Natural killer cell (primary cell): Measurements from ENCODE around the gene POC1B. TPM values are rescaled to one million over a fixed set of nuclear protein-coding genes. Genes with fewer than 3 reads are reported as not detected.

Source experiments
- ATAC-seq, 3 donors: fragments of 150-1000 bp in 2 of 3; fragments of 200-7000 bp in 1 of 3; cut with Tn5 transposase; 1 replicate in 1 of 3; 2 replicates in 2 of 3; pipeline ENCODE4 v1.10.0; 2021; ENCODE audit warnings: mild to moderate bottlenecking in 2 of 3, moderate library complexity in 2 of 3
- DNase-seq, 2 donors: peaks; one replicate each; pipeline versions ENCODE4 v3.0.0 to v3.0.0-alpha.2; 2013 to 2021; ENCODE audit warnings: mixed read lengths in 1 of 2
- H3K27ac ChIP-seq: one replicate; pipeline ENCODE4 v1.5.1; 2013; ENCODE audit warnings: mild to moderate bottlenecking, low read length
- H3K27me3 ChIP-seq: one replicate; pipeline ENCODE4 v1.6.1; 2013; ENCODE audit warnings: low read length; ENCODE audit not compliant: control insufficient read depth, insufficient read depth
- H3K36me3 ChIP-seq: one replicate; pipeline ENCODE4 v1.6.1; 2013; ENCODE audit warnings: low read length; ENCODE audit not compliant: control insufficient read depth, insufficient read depth
- H3K4me1 ChIP-seq: one replicate; pipeline ENCODE4 v1.6.1; 2013; ENCODE audit warnings: low read length; ENCODE audit not compliant: control insufficient read depth, insufficient read depth
- H3K4me3 ChIP-seq: one replicate; pipeline ENCODE4 v1.5.1; 2013; ENCODE audit warnings: low read length
- H3K9me3 ChIP-seq: one replicate; pipeline ENCODE4 v1.6.1; 2013; ENCODE audit warnings: low read length; ENCODE audit not compliant: control insufficient read depth, insufficient read depth
- H3K27ac Mint-ChIP-seq, 2 donors: one replicate each; pipeline ENCODE4 v1.8.0; 2022; ENCODE audit warnings: mild to moderate bottlenecking in 2 of 2, mixed read lengths in 2 of 2, moderate library complexity in 1 of 2
- H3K27me3 Mint-ChIP-seq, 2 donors: one replicate each; pipeline ENCODE4 v1.8.0; 2022; ENCODE audit warnings: low read depth in 2 of 2, mixed read lengths in 2 of 2
- H3K36me3 Mint-ChIP-seq: one replicate; pipeline ENCODE4 v1.8.0; 2022; ENCODE audit warnings: mixed read lengths
- H3K4me1 Mint-ChIP-seq, 2 donors: one replicate each; pipeline ENCODE4 v1.8.0; 2022; ENCODE audit warnings: mixed read lengths in 2 of 2
- H3K4me3 Mint-ChIP-seq: one replicate; pipeline ENCODE4 v1.8.0; 2022; ENCODE audit warnings: mild to moderate bottlenecking, moderate library complexity, mixed read lengths
- H3K9me3 Mint-ChIP-seq, 2 donors: one replicate each; pipeline ENCODE4 v1.8.0; 2022; ENCODE audit warnings: mixed read lengths in 2 of 2
- WGBS: methylation state at CpG from one replicate; pipeline ENCODE4 v1.1.7; 2013; ENCODE audit warnings: missing lambda C conversion rate; ENCODE audit not compliant: insufficient coverage; 5-methylcytosine and 5-hydroxymethylcytosine counted together
- intact Hi-C: fragments of 100-400 bp; cut with micrococcal nuclease; formaldehyde crosslinking; loops from one replicate; pipeline ENCODE4 v1.14.2; 2022
- total RNA-seq, 4 donors: library from RNA; stranded (reverse); fragments of 120-200 nt in 1 of 4; gene quantifications; one replicate each; pipeline versions ENCODE4 v1.2.3 to v1.2.4, GENCODE V29; 2013 to 2022
- TF ChIP-seq, protein P1 (sequence below): fragments of 200-600 bp; IDR thresholded peaks from one replicate; pipeline ENCODE4 v1.8.0; 2022; ENCODE audit warnings: antibody characterized with exemption

POC1B gene
- total RNA-seq, 3 donors from 2014 or later (not counting 1 experiment from before 2014, with no cell fraction given), result 29.8 to 40.9 (median 38.0) TPM

DNA sequence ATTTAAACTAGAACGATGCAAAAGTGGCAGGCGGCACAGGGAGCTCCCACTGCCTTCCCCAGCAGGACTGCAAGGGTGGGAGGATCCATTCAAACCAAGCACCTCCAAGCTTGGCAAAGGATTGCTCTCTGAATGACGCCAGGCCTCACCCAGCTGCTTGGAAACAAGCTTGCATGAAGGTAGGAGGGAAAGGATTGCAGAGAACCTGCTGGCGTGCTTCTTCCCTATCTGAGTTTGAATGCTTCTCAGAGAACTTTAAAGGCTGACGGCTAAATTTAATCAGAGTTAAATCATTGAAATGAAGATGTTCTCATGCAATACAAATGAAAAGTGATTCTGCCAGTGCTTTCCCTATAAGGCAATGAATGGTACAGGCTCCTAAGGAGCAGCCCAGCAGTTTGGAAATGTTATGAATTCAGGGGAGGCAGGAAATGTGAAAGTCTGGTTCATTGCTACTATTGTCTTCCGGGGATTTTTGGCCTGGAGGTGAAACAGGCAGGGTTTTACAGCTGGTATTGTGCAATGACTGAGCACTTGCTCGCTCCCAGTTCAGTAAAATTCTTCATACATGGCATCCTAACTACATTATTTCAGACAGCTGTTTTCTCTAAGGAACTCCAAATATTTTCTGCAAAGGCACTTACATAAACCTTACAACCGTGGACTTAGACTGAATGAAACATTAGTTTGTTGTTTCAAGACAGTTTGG lies 141.6 kb downstream of the POC1B start:
- H3K27ac ChIP-seq, result no peak overlapping the region
- intact Hi-C loops, result no loop called here
- Mint-ChIP-seq H3K9me3 (no peaks in the 10 kb centered on the region), H3K4me3 (no peak overlapping the region), H3K27me3 (no peaks in the 10 kb centered on the region), H3K36me3 (no peaks in the 10 kb centered on the region), H3K27ac (no peak overlapping the region), H3K4me1 (peaks cover 5 to 6% of the 10 kb centered on the region in 2 donors)
- H3K27me3 ChIP-seq, result no peaks in the 10 kb centered on the region
- TF ChIP-seq, protein P1, sequence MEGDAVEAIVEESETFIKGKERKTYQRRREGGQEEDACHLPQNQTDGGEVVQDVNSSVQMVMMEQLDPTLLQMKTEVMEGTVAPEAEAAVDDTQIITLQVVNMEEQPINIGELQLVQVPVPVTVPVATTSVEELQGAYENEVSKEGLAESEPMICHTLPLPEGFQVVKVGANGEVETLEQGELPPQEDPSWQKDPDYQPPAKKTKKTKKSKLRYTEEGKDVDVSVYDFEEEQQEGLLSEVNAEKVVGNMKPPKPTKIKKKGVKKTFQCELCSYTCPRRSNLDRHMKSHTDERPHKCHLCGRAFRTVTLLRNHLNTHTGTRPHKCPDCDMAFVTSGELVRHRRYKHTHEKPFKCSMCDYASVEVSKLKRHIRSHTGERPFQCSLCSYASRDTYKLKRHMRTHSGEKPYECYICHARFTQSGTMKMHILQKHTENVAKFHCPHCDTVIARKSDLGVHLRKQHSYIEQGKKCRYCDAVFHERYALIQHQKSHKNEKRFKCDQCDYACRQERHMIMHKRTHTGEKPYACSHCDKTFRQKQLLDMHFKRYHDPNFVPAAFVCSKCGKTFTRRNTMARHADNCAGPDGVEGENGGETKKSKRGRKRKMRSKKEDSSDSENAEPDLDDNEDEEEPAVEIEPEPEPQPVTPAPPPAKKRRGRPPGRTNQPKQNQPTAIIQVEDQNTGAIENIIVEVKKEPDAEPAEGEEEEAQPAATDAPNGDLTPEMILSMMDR, result no peak
- H3K36me3 ChIP-seq, result no peaks in the 10 kb centered on the region
- ATAC-seq (no peak), DNase-seq (no peak)
- no peak overlapping the region for H3K4me3 ChIP-seq
- WGBS, result 65% methylated on average over 8 of the region's 8 CpGs
- no peaks in the 10 kb centered on the region for H3K9me3 ChIP-seq
- H3K4me1 ChIP-seq, result peaks cover 7% of the 10 kb centered on the region

DNA sequence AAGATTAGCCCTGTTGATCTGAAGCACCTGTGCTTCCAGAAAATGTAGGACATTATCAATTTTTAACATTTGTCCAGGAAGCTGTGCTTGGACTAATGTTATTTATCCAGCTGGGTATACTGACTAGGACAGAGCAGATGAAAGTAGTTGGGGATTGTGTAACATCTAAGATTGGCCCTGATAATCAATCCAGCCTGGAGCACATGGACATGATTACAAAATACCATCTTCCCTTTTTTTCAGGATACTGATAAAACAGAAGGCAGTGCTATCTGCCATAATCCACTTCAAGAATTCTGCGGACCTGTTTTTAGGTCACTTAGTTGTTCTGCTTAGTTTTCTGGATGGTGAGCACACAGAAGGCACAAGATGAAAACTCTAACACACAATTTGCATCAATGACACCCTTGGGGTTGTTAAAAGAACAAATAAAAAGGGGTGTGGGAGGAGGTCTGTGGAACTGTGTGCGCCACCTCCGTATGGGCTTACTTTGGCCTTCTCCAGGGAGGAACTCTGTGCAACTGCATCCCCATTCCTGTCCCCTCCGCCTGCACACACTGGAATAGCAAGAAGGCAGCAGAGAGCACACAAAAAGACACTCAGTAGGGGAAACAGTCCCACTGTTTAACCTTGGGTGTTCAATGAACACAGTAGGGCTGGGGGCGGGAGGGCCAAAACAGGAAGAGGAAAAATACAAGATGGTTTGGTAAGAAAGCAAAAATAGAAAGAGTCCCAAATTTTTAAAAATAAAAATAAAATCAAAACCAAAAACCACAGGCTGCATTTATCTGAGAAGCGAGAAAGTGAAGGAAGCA lies 142.4 kb downstream of the POC1B start:
- no peak for ATAC-seq
- no peaks in the 10 kb centered on the region for H3K9me3 ChIP-seq
- Mint-ChIP-seq H3K4me1 (peaks cover 5 to 6% of the 10 kb centered on the region in 2 donors), H3K27me3 (no peaks in the 10 kb centered on the region), H3K27ac (no peak overlapping the region), H3K4me3 (no peak overlapping the region), H3K9me3 (no peaks in the 10 kb centered on the region), H3K36me3 (no peaks in the 10 kb centered on the region)
- TF ChIP-seq, protein P1, result no peak
- H3K4me3 ChIP-seq, result no peak overlapping the region
- DNase-seq, result no peak
- intact Hi-C loops, result no loop called here
- H3K4me1 ChIP-seq, result peaks cover 7% of the 10 kb centered on the region
- H3K27me3 ChIP-seq, result no peaks in the 10 kb centered on the region
- WGBS, result 75% methylated on average over 6 of the region's 6 CpGs
- no peaks in the 10 kb centered on the region for H3K36me3 ChIP-seq
- H3K27ac ChIP-seq, result no peak overlapping the region

DNA sequence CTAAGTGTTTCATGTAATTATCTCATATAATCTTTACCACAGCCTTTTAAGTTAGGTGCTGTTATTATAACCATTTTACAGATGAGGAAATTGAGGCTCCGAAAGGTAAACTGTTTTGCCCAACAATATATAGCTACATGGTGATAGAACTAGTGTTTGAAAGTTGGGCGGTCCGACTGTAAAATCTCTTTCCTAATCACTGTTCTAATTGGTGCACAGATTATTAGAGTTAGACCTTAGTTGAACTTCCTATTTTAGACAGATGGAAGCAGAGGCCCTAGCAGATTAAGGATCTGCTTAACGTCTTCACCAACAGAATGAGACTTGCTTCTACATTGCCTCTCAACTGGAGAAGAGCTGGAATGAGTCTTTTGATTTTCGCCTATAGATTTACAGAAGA lies 143.5 kb downstream of the POC1B start:
- no peaks in the 10 kb centered on the region for H3K9me3 ChIP-seq

More for the DNA sequence above, 143.5 kb downstream of the POC1B start:
- TF ChIP-seq, protein P1, result no peak
- H3K27ac Mint-ChIP-seq, result no peak overlapping the region
- DNase-seq (no peak), ATAC-seq (no peak)
- H3K9me3 Mint-ChIP-seq, result no peaks in the 10 kb centered on the region
- no peaks in the 10 kb centered on the region for H3K27me3 ChIP-seq
- WGBS, result 94% methylated on average over 2 of the region's 5 CpGs
- intact Hi-C loops, result no loop called here
- no peaks in the 10 kb centered on the region for H3K36me3 ChIP-seq
- H3K27ac ChIP-seq, result no peak overlapping the region
- no peak overlapping the region for H3K4me3 ChIP-seq
- H3K4me1 ChIP-seq, result peaks cover 7% of the 10 kb centered on the region
- H3K4me3 Mint-ChIP-seq, result no peak overlapping the region
- peaks cover 5 to 6% of the 10 kb centered on the region in 2 donors for H3K4me1 Mint-ChIP-seq
- no peaks in the 10 kb centered on the region for H3K27me3 Mint-ChIP-seq
- H3K36me3 Mint-ChIP-seq, result no peaks in the 10 kb centered on the region
